NCI-H226 (cell line): Measurements from ENCODE around the gene FBH1.
"Not testable (repeated sequence)": the region's sequence is repeated elsewhere in the genome, so short reads cannot be mapped to it uniquely, and the experiment has no call there.

Experiments used
- DNase-seq: peaks from one replicate; pipeline ENCODE4 v3.0.0-alpha.2; 2015

Gene FBH1

GRCh38 chr10:5904227-5904626 lies 14.2 kb downstream of the FBH1 start:
- DNase-seq: no peak

GRCh38 chr10:5905854-5906507 lies 15.9 kb downstream of the FBH1 start:
- DNase-seq: no peak

- no peak for DNase-seq
Measured at GRCh38 chr10:5906651-5907050, 16.6 kb downstream of the FBH1 start.

GRCh38 chr10:5908676-5909075 lies 18.6 kb downstream of the FBH1 start:
- not testable (repeated sequence) for DNase-seq

- DNase-seq: no peak
Measured at GRCh38 chr10:5910323-5911100, 20.5 kb downstream of the FBH1 start.

GRCh38 chr10:5911670-5912069 lies 21.6 kb downstream of the FBH1 start:
- no peak for DNase-seq

- DNase-seq: no peak
Measured at GRCh38 chr10:5913736-5914135, 23.7 kb downstream of the FBH1 start.

- DNase-seq: no peak
Measured at GRCh38 chr10:5915451-5915850, 25.4 kb downstream of the FBH1 start.

- DNase-seq: no peak
Measured at GRCh38 chr10:5917305-5917704, 27.3 kb downstream of the FBH1 start.

GRCh38 chr10:5918763-5919162 lies 28.7 kb downstream of the FBH1 start:
- DNase-seq: no peak

- DNase-seq: no peak
Measured at GRCh38 chr10:5919568-5919967, 29.5 kb downstream of the FBH1 start.

- DNase-seq: no peak
Measured at GRCh38 chr10:5921746-5922145, 31.7 kb downstream of the FBH1 start.

- DNase-seq: no peak
Measured at GRCh38 chr10:5924889-5925288, 34.8 kb downstream of the FBH1 start.

- DNase-seq: no peak
Measured at GRCh38 chr10:5927306-5927705, 37.3 kb downstream of the FBH1 start.

- no peak for DNase-seq
Measured at GRCh38 chr10:5929442-5929841, 39.4 kb downstream of the FBH1 start.

- DNase-seq: no peak
Measured at GRCh38 chr10:5930272-5930671, 40.2 kb downstream of the FBH1 start.

- no peak for DNase-seq
Measured at GRCh38 chr10:5932345-5932744, 42.3 kb downstream of the FBH1 start.

GRCh38 chr10:5933909-5934546 lies 44.0 kb downstream of the FBH1 start:
- DNase-seq: no peak

GRCh38 chr10:5935628-5936027 lies 45.6 kb downstream of the FBH1 start:
- no peak for DNase-seq

GRCh38 chr10:5937016-5937415 lies 47.0 kb downstream of the FBH1 start:
- no peak for DNase-seq

GRCh38 chr10:5938291-5938690 lies 48.2 kb downstream of the FBH1 start:
- no peak for DNase-seq

GRCh38 chr10:5940807-5941218 lies 50.8 kb downstream of the FBH1 start:
- DNase-seq: no peak

- no peak for DNase-seq
Measured at GRCh38 chr10:5941579-5941978, 51.5 kb downstream of the FBH1 start.

- no peak for DNase-seq
Measured at GRCh38 chr10:5942001-5942400, 52.0 kb downstream of the FBH1 start.
